Panc1 (cell line): Measurements from ENCODE around the gene RASD1. TPM values are rescaled to one million over a fixed set of nuclear protein-coding genes. Genes with fewer than 3 reads are reported as not detected.

Experiments used
- ATAC-seq: fragments of 200-7000 bp; cut with Tn5 transposase; 2 replicates; pipeline ENCODE4 v1.9.1; 2020; ENCODE audit warnings: mild to moderate bottlenecking, moderate library complexity
- BruUV-seq: library from RNA; stranded (reverse); fragments of 400-500 nt; replicated peaks from 2 replicates; lab custom pipeline; 2021; lab: Mats Ljungman, UMichigan
- CTCF ChIA-PET: fragments of 300-600 bp; sonication (Branson Sonifier 250); formaldehyde crosslinking; loops from one replicate; lab custom pipeline; 2022; ENCODE audit warnings: antibody characterized with exemption; lab: Charles Lee
- POLR2A ChIA-PET: fragments of 300-600 bp; sonication (Branson Sonifier 250); formaldehyde crosslinking; loops from one replicate; lab custom pipeline; 2022; ENCODE audit warnings: antibody characterized with exemption; lab: Charles Lee
- DNase-seq: peaks from one replicate; pipeline ENCODE4 v3.0.0-alpha.2; 2010; ENCODE audit warnings: low read depth, low spot score
- H3K27ac ChIP-seq: 2 replicates; pipeline ENCODE4 v1.5.1; 2011; ENCODE audit warnings: mild to moderate bottlenecking, low read length, inconsistent platforms
- H3K27me3 ChIP-seq: fragments of 200-500 bp; sonication (Bioruptor generic); 2 replicates; pipeline ENCODE4 v1.6.0; 2014; ENCODE audit warnings: low read length, inconsistent platforms; ENCODE audit not compliant: control insufficient read depth, insufficient read depth
- H3K36me3 ChIP-seq: fragments of 200-500 bp; sonication (Bioruptor generic); 2 replicates; pipeline ENCODE4 v1.5.1; 2014; ENCODE audit warnings: inconsistent platforms, mild to moderate bottlenecking, low read length, moderate library complexity; ENCODE audit not compliant: control insufficient read depth, insufficient read depth
- H3K4me1 ChIP-seq: 2 replicates; pipeline ENCODE4 v1.5.1; 2011; ENCODE audit warnings: inconsistent platforms, mild to moderate bottlenecking, low read length, moderate library complexity; ENCODE audit not compliant: control insufficient read depth, insufficient read depth
- H3K4me3 ChIP-seq, 2 experiments: 2 replicates each; pipeline ENCODE4 v1.5.1; 2011 to 2012; ENCODE audit warnings: low read depth in 2 of 2, low read length in 2 of 2, mild to moderate bottlenecking in 2 of 2, inconsistent platforms in 1 of 2, moderate library complexity in 1 of 2
- H3K9me3 ChIP-seq: fragments of 200-500 bp; sonication (Bioruptor generic); 2 replicates; pipeline ENCODE4 v1.5.1; 2014; ENCODE audit warnings: low read depth, mild to moderate bottlenecking, inconsistent platforms, low read length, moderate library complexity; ENCODE audit not compliant: control insufficient read depth, insufficient read depth
- POLR2AphosphoS5 ChIP-seq: IDR thresholded peaks from 2 replicates; pipeline ENCODE4 v1.6.1; 2012; ENCODE audit warnings: mild to moderate bottlenecking, low read depth, low read length, moderate library complexity
- SIN3A ChIP-seq: IDR thresholded peaks from 2 replicates; pipeline ENCODE4 v1.6.1; 2012; ENCODE audit warnings: low read depth, mild to moderate bottlenecking, low read length, moderate library complexity, borderline replicate concordance; ENCODE audit not compliant: insufficient read depth
- TCF7L2 ChIP-seq: IDR thresholded peaks from 2 replicates; pipeline ENCODE4 v1.6.1; 2011; ENCODE audit warnings: mild to moderate bottlenecking, low read depth, low read length, inconsistent platforms
- in situ Hi-C: cut with HindIII; loops from 2 replicates; pipeline ENCODE4 v1.10.0; 2016; ENCODE audit warnings: low sequenced_read_pairs, low pct_unique_long_range_greater_than_20kb
- intact Hi-C: fragments of 100-400 bp; cut with micrococcal nuclease; formaldehyde crosslinking; loops from one replicate; pipeline ENCODE4 v1.10.0; 2022; ENCODE audit not compliant: unreplicated experiment
- total RNA-seq: library from RNA; stranded (reverse); gene quantifications from one replicate; pipeline ENCODE4 v1.2.1, GENCODE V29; 2021; ENCODE audit not compliant: unreplicated experiment
- TF ChIP-seq, protein P1 (sequence below), 2 experiments: IDR thresholded peaks; 2 replicates each; pipeline ENCODE4 v1.6.1; 2011 to 2012; ENCODE audit warnings: low read depth in 2 of 2, control low read depth in 1 of 2, low read length in 1 of 2, mild to moderate bottlenecking in 1 of 2, moderate library complexity in 1 of 2; ENCODE audit not compliant: insufficient read depth in 1 of 2
- TF ChIP-seq, protein P2 (sequence below): fragments of 450-650 bp; IDR thresholded peaks from 2 replicates; pipeline ENCODE4 v1.5.1; 2017; ENCODE audit warnings: mild to moderate bottlenecking

RASD1 gene
- total RNA-seq, 1 experiment from 2014 or later: 1.7 TPM

DNA sequence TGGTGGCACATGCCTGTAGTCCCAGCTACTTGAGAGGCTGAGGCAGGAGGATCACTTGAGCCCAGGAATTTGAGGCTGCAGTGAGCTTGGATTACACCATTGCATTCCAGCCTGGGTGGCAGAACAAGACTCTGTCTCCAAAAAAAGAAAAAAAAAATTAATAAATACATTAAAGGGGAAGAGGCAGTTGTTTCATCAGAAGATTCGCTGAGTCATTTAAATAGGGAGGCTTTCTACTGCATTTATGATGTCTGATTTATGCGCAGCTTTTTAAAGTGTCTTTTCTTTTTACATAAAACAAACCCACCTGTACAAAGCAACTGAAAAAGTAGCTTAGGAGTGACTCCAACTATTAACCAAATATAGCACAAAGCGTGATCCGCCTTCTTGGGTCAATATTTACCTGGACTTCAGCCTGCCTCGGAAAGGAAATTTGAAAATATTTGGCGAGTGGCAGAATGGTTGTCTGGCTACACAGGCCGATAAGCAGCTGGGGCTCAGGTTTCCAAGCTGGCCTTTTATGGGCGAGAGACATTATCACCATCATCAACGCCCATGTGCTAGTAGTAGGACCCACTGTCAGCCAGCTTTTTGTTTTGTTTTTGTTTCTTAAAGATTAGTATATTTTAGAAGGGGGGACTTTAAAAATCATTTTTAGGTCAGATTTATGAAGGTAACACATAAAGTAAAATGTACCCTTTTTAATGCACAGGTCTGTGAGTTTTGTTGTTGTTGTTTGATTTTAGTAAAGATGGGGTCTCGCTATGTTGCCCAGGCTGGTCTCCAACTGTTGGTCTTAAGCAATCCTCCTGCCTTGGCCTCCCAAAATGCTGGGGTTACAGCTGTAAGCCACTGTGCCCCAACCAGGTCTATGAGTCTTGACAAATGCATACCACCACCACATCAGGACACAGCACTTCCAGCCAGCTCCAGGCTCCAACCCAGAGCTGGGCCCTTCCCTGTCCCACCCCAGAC is 42.5 kb upstream of the RASD1 start:
- TF ChIP-seq POLR2AphosphoS5 (no peak), SIN3A (no peak), TCF7L2 (no peak)
- TF ChIP-seq, protein P1, sequence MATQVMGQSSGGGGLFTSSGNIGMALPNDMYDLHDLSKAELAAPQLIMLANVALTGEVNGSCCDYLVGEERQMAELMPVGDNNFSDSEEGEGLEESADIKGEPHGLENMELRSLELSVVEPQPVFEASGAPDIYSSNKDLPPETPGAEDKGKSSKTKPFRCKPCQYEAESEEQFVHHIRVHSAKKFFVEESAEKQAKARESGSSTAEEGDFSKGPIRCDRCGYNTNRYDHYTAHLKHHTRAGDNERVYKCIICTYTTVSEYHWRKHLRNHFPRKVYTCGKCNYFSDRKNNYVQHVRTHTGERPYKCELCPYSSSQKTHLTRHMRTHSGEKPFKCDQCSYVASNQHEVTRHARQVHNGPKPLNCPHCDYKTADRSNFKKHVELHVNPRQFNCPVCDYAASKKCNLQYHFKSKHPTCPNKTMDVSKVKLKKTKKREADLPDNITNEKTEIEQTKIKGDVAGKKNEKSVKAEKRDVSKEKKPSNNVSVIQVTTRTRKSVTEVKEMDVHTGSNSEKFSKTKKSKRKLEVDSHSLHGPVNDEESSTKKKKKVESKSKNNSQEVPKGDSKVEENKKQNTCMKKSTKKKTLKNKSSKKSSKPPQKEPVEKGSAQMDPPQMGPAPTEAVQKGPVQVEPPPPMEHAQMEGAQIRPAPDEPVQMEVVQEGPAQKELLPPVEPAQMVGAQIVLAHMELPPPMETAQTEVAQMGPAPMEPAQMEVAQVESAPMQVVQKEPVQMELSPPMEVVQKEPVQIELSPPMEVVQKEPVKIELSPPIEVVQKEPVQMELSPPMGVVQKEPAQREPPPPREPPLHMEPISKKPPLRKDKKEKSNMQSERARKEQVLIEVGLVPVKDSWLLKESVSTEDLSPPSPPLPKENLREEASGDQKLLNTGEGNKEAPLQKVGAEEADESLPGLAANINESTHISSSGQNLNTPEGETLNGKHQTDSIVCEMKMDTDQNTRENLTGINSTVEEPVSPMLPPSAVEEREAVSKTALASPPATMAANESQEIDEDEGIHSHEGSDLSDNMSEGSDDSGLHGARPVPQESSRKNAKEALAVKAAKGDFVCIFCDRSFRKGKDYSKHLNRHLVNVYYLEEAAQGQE (IDR thresholded peaks at IDR 0.05; ENCODE audit: insufficient read depth in 1 of 2, low read depth in 2 of 2, low read length in 1 of 2): no peak
- TF ChIP-seq, protein P2, sequence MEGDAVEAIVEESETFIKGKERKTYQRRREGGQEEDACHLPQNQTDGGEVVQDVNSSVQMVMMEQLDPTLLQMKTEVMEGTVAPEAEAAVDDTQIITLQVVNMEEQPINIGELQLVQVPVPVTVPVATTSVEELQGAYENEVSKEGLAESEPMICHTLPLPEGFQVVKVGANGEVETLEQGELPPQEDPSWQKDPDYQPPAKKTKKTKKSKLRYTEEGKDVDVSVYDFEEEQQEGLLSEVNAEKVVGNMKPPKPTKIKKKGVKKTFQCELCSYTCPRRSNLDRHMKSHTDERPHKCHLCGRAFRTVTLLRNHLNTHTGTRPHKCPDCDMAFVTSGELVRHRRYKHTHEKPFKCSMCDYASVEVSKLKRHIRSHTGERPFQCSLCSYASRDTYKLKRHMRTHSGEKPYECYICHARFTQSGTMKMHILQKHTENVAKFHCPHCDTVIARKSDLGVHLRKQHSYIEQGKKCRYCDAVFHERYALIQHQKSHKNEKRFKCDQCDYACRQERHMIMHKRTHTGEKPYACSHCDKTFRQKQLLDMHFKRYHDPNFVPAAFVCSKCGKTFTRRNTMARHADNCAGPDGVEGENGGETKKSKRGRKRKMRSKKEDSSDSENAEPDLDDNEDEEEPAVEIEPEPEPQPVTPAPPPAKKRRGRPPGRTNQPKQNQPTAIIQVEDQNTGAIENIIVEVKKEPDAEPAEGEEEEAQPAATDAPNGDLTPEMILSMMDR: no peak
- no peak overlapping the region for H3K4me3 ChIP-seq
- in situ Hi-C loops (no loop called here), intact Hi-C loops (no loop called here)
- no TSS peak for BruUV-seq
- ATAC-seq: no peak
- no peaks in the 10 kb centered on the region for H3K9me3 ChIP-seq
- peak; percentile 20 for DNase-seq
- H3K4me1 ChIP-seq: no peaks in the 10 kb centered on the region
- H3K27ac ChIP-seq: no peak overlapping the region
- H3K36me3 ChIP-seq: no peaks in the 10 kb centered on the region
- ChIA-PET POLR2A (no interaction called here), CTCF (interaction anchor here (0.5 kb wide), 1 partner anchor 14 kb away, joined by 3 read pairs; no protein-coding TSS in a partner anchor)
- no peaks in the 10 kb centered on the region for H3K27me3 ChIP-seq

DNA sequence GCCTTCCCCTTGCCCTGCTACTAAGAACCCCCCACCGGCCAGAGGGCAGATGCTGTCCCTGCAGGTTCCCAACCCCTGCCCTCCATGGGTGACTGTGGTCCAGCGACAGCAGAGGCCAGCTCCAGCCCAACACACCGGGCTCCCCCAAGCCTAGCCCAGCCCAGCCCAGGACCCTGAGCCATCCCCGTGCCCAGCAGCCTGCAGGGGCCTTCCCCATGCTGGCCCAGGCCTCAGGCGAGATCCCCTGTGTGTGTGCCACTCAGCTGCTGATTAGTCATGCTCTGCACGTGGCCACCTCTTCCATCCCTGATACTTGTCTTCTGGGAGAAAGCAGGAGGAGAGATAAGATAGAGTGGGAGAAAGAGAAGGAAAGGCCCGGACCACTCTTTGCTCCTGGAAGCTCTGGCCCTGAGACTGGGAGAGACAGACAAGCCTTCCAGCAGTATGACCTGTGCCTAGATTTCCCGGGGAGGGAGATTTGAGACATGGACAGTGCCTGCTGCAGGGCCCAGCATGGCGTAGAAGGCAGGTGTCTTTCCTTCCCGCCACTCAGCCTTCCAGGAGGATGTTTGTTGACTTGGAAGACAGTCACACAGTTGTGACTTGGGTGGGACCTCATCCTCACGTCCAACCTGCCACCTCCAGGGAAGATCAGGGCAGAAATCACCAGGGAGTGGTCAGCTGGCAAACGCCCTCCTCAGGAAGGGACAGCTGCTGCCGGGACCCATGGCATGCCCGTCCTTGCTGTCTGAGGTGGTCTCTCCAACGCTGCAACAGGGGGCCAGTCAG is 41.3 kb upstream of the RASD1 start:
- POLR2A ChIA-PET: no interaction called here
- intact Hi-C loops: no loop called here

More for the DNA sequence above, 41.3 kb upstream of the RASD1 start:
- DNase-seq (no peak), ATAC-seq (no peak)
- BruUV-seq: no TSS peak
- in situ Hi-C loops: no loop called here
- no peaks in the 10 kb centered on the region for H3K4me1 ChIP-seq
- no peaks in the 10 kb centered on the region for H3K9me3 ChIP-seq
- H3K36me3 ChIP-seq: no peaks in the 10 kb centered on the region
- H3K4me3 ChIP-seq: no peak overlapping the region
- no peaks in the 10 kb centered on the region for H3K27me3 ChIP-seq
- TF ChIP-seq POLR2AphosphoS5: no peak
- TF ChIP-seq, protein P1 (IDR thresholded peaks at IDR 0.05; ENCODE audit: insufficient read depth in 1 of 2, low read depth in 2 of 2, low read length in 1 of 2): no peak
- no peak for TF ChIP-seq TCF7L2
- no peak for TF ChIP-seq SIN3A
- TF ChIP-seq, protein P2: no peak
- CTCF ChIA-PET: interaction anchor here (0.5 kb wide), 1 partner anchor 13 kb away, joined by 3 read pairs; no protein-coding TSS in a partner anchor
- H3K27ac ChIP-seq: no peak overlapping the region
